GM12874 (cell line): ENCODE results near the gene ATG4C.

Source experiments
- TF ChIP-seq, protein P1 (sequence below): IDR thresholded peaks from 2 replicates; pipeline ENCODE4 v1.5.1; 2011; ENCODE audit warnings: low read depth, mild to moderate bottlenecking, control low read depth, low read length, moderate library complexity; ENCODE audit not compliant: insufficient read depth

The ATG4C gene

DNA sequence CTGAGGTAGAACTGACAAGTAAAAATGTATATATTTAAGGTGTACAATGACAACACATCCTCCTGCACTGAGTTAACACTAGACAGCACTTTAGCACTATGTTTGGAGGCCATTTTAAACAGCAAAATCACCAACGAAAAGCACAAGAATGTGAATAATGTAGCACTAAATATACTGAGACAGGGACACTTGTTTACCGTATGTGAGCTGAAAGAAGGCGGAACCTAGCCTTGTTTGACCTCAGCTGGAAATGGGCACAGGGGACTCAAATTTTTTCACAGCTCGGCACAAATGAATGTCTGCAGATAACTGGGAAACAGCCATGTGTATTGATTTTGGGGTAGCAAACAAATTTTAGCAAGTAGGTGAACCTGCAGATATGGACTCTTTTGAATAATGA, 18.0 kb upstream of the ATG4C start:
- TF ChIP-seq, protein P1, sequence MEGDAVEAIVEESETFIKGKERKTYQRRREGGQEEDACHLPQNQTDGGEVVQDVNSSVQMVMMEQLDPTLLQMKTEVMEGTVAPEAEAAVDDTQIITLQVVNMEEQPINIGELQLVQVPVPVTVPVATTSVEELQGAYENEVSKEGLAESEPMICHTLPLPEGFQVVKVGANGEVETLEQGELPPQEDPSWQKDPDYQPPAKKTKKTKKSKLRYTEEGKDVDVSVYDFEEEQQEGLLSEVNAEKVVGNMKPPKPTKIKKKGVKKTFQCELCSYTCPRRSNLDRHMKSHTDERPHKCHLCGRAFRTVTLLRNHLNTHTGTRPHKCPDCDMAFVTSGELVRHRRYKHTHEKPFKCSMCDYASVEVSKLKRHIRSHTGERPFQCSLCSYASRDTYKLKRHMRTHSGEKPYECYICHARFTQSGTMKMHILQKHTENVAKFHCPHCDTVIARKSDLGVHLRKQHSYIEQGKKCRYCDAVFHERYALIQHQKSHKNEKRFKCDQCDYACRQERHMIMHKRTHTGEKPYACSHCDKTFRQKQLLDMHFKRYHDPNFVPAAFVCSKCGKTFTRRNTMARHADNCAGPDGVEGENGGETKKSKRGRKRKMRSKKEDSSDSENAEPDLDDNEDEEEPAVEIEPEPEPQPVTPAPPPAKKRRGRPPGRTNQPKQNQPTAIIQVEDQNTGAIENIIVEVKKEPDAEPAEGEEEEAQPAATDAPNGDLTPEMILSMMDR, result no peak

DNA sequence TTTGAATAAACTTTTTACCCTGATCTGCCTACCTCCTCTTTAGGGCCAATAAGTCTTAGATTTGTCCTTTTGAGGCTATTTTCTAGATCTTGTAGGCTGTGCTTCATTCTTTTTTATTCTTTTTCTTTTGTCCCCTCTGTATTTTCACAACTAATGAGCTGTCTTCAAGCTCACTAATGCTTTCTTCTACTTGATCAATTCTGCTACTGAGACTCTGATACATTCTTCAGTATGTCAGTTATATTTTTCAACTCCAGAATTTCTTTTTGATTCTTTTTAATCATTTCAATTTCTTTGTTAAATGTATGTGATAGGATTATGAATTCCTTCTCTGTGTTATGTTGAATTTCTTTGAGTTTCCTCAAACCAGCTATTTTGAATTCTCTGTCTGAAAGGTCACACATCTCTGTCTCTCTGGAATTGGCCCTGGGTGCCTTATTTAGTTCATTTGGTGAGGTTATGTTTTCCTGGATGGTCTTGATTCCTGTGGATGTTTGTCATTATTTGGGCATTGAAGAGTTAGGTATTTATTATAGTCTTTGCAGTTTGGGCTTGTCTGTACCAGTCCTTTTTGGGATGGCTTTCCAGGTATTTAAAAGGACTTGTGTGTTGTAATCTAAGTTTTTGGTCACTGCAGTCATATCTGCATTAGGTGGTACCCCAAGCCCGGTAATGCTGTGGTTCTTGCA, 11.2 kb upstream of the ATG4C start:
- TF ChIP-seq, protein P1, result no peak

DNA sequence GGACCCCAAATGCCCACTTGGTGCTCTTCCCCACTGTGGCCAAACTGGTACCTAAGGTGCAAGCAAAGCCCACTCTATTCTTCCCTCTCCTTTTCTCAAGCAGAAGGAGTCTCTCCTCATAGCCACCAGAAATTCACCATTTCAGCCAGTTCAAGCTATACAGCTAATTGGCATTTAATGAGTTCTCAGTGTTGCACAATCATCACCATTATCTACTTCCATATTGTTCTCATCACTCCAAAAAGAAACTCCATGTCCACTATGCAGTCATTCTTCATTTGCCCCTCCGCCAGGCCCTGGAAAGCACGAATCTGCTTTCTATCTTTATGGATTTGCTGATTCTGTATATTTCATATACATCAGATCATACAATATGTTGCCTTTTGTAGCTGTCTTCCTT, 9.9 kb upstream of the ATG4C start:
- TF ChIP-seq, protein P1, result no peak

DNA sequence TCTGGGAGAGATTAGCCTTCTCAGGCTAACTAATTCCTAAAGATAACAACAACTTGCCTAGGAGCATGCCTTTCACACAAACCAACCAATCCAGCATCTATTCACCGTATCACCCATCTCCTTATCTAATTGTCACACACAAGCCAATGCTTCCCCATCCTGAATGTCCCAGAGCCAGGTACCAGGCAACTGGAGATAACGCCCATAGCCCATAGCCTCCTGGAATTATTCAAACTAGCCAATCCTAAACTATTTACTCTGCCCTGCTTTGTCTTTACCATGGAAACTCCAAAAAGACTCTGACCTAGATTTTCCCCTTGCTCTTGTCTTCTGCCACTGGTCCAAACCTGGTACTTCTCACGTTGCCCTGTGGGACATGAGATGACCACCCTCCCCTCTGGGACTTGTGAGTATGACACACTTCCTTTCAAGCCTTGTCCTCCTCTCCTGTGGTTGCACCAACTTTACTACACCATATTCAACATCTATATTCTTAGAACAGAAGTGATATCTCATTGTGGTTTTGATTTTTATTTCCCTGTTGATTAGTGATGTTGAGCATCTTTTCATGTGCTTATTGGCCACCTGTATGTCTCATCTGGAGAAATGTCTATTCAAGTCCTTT, 8.8 kb upstream of the ATG4C start:
- TF ChIP-seq, protein P1, result no peak

DNA sequence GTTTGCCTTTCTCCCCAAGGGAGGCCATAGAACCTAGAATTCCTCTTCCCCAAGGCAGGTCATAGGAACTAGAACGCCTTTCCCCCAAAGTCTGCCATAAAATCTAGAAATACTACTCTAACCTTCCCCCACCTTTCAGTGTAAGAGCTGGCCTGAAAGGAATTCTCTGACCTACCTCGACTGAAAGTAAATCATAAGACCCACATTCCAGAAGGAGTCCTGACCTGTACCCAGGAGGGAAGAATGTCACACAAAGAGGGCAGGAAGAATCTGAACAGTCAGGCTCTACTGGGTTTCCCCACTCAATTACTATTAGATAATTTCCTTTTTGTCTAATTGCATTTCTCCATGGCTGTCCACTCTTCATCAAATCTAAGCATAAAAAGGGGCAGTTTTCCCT, 5.7 kb upstream of the ATG4C start:
- TF ChIP-seq, protein P1, result no peak

DNA sequence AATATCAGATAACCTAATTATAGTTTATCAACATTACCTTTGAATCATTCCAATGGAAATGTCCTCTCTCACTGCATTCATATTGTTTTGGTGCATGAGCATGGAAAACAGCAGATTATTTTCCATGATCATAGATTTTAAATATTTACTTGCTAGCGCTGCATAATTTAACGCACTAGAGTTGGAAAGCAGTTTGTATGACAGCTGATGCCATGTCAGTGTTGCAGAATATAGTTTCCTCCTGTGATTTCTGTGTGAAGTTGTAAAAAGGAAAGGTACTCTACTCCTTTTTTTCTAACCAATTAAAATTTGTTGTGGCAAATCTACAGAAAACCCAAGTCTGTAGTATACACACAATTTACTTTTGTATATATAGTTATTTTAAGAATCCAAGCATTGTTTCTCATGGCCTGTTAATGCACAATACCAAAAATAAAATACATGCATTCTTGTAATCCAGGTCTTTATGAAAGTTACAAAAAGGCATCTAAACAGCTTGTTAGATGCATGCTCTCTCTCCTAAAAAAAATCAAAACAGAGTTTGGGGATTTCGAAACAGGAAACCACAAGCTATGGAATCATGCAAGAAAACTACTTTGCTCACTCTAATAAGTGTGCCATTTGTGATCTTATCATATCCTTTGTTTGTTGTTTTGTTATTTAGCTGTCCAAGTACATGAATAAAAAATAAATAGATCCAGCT, 1.9 kb upstream of the ATG4C start:
- TF ChIP-seq, protein P1, result no peak

DNA sequence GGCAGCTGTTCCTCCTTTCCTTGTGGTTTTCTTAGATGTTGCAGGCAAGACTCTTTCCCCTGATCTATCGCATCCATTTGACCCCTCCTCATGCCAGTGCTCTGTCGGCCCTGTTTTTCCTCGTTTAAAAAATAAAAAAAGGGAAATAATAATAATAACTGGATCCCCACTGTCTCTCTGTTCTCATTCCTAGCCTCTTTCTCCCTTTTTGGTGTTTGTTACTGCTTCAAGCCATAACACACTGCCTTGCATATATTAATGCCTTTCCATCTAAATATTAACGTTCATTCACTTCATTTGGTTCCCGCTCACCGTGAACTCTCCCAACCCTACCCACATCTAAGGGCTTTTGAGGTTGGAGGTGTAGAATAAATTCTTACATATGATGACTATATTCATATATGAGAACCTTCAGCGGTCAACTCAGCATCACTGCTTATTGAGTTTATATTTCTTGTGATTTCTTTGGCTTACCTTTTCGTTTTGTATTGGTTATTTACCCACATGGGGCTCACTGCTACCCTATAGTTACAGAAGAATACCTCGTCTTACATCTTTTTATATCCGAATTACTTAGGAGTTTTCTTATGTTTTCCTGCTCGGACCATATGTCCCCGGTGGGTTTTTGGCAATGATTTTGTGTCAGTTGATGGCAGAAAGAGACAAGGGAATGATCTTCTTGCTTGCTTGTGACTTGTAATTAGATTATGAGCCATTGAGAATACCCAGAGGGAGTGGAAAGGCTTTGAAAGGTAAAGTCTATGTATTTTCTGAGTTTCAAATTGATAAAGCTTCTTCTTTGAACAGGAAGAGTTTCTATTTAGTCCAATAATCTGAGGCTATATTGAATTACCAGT, 805 bp downstream of the ATG4C start:
- TF ChIP-seq, protein P1, result no peak
